GM13977 (cell line): ENCODE results near the gene BPTF.

Source experiments
- DNase-seq: peaks from one replicate; pipeline ENCODE4 v3.0.0; 2012; ENCODE audit warnings: low spot score
- CTCF ChIP-seq: IDR thresholded peaks from 2 replicates; pipeline ENCODE4 v1.5.1; 2012; ENCODE audit warnings: mild to moderate bottlenecking, control low read depth; ENCODE audit not compliant: insufficient read depth; ENCODE audit errors: extremely low read depth, missing control alignments
- in situ Hi-C: fragments of 300-500 bp; cut with MboI; formaldehyde crosslinking; loops from one replicate; pipeline ENCODE4 v1.12.0; 2022; ENCODE audit warnings: low sequenced_read_pairs, low pct_unique_long_range_greater_than_20kb, mixed read lengths, inconsistent platforms; ENCODE audit not compliant: unreplicated experiment

BPTF gene

GRCh38 chr17:67862614-67863217, 37.4 kb downstream of the BPTF start:
- DNase-seq, result no peak
- TF ChIP-seq CTCF, result no peak
- in situ Hi-C loops, result no loop called here

GRCh38 chr17:67863624-67864247, 38.4 kb downstream of the BPTF start:
- no peak for TF ChIP-seq CTCF
- peak; percentile 30 for DNase-seq
- in situ Hi-C loops, result no loop called here

GRCh38 chr17:67865438-67865837, 40.1 kb downstream of the BPTF start:
- no peak for DNase-seq
- TF ChIP-seq CTCF, result no peak
- in situ Hi-C loops, result no loop called here

GRCh38 chr17:67867591-67867990, 42.3 kb downstream of the BPTF start:
- in situ Hi-C loops, result no loop called here
- DNase-seq, result no peak

GRCh38 chr17:67868176-67868575, 42.9 kb downstream of the BPTF start:
- DNase-seq, result no peak
- TF ChIP-seq CTCF, result no peak
- in situ Hi-C loops, result no loop called here

More at GRCh38 chr17:67867591-67867990, 42.3 kb downstream of the BPTF start:
- no peak for TF ChIP-seq CTCF

GRCh38 chr17:67879662-67880061, 54.4 kb downstream of the BPTF start:
- TF ChIP-seq CTCF, result no peak
- DNase-seq, result no peak
- in situ Hi-C loops, result no loop called here
